Naive thymus-derived CD8-positive, alpha-beta T cell (primary cell): ENCODE measurements around the gene ZNF277. TPM values are rescaled to one million over a fixed set of nuclear protein-coding genes. Genes with fewer than 3 reads are reported as not detected.
A peak's percentile ranks its signal among the peaks of the same experiment; 100 is the strongest.

ENCODE experiments used
- ATAC-seq, 2 donors: fragments of 150-1000 bp; cut with Tn5 transposase in 1 of 2; sonication (Bioruptor Pico), chemical (Tn5 transposase) in 1 of 2; 1 replicate in 1 of 2; 2 replicates in 1 of 2; pipeline ENCODE4 v1.10.0; 2021; ENCODE audit warnings: mild to moderate bottlenecking in 2 of 2, moderate library complexity in 2 of 2
- POLR2A ChIA-PET: fragments of 350-600 bp; sonication (Branson Sonifier 250); formaldehyde crosslinking; loops from one replicate; lab custom pipeline; 2021; ENCODE audit warnings: antibody characterized with exemption; lab: Charles Lee
- DNase-seq, 10 donors: peaks; one replicate each; pipeline versions ENCODE4 v3.0.0 to v3.0.0-alpha.2; 2020 to 2022
- H3K27ac Mint-ChIP-seq, 10 donors: one replicate each; pipeline ENCODE4 v1.8.0; 2020 to 2022; ENCODE audit warnings: mild to moderate bottlenecking in 10 of 10, mixed read lengths in 10 of 10, moderate library complexity in 4 of 10, inconsistent platforms in 1 of 10
- H3K27me3 Mint-ChIP-seq, 5 donors: one replicate each; pipeline ENCODE4 v1.8.0; 2021 to 2022; ENCODE audit warnings: mixed read lengths in 5 of 5
- H3K36me3 Mint-ChIP-seq, 3 donors: one replicate each; pipeline ENCODE4 v1.8.0; 2020 to 2022; ENCODE audit warnings: mixed read lengths in 3 of 3, mild to moderate bottlenecking in 2 of 3, inconsistent platforms in 1 of 3
- H3K4me1 Mint-ChIP-seq, 4 donors: one replicate each; pipeline ENCODE4 v1.8.0; 2021 to 2022; ENCODE audit warnings: mixed read lengths in 4 of 4
- H3K4me3 Mint-ChIP-seq, 10 donors: one replicate each; pipeline ENCODE4 v1.8.0; 2020 to 2022; ENCODE audit warnings: mild to moderate bottlenecking in 10 of 10, mixed read lengths in 10 of 10, moderate library complexity in 6 of 10, inconsistent platforms in 1 of 10
- H3K9me3 Mint-ChIP-seq, 9 donors: one replicate each; pipeline ENCODE4 v1.8.0; 2020 to 2022; ENCODE audit warnings: mixed read lengths in 9 of 9, mild to moderate bottlenecking in 3 of 9, inconsistent platforms in 1 of 9, moderate library complexity in 1 of 9
- polyA plus RNA-seq, 3 donors: library from polyadenylated mRNA; unstranded; fragments of 300-500 nt; fragmentation: Illumina TruSeq; gene quantifications; one replicate each; pipeline ENCODE4 v1.2.3, GENCODE V29; 2021
- total RNA-seq, 8 experiments: library from RNA in 2 of 8; stranded (reverse) in 2 of 8; gene quantifications; one replicate each; pipeline ENCODE4 v1.2.3 and lab custom pipeline; 2021 to 2026

The ZNF277 gene
- total and polyA plus RNA-seq, 5 experiments from 2014 or later = 20.3 to 40.0 (median 22.8) TPM

DNA sequence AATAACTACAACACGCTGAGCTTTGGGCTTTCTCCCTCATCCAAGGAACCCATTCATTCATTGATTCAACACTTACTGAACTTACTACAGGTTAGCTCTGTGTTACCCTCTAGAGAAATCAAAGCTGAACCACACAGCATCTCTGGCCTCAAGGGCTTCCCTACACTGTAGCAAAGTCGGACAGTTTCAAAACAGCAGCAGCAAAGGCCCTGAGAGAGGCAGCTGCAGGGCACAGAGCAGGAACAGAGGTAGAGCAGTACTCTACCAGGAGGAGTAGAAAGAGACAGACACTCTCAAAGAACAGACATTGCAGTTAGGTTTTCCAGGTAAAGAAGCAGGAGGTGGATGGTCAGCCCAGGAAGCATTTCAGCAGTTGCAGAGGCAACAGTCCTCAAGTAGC is 16.4 kb upstream of the ZNF277 start:
- DNase-seq = no peak
- Mint-ChIP-seq H3K4me3 (no peak overlapping the region), H3K9me3 (peaks cover 0 to 6% (median 2%) of the 10 kb centered on the region in 9 donors), H3K36me3 (peaks cover 0 to 6% (median 0%) of the 10 kb centered on the region in 3 donors), H3K4me1 (no peaks in the 10 kb centered on the region), H3K27me3 (peaks cover 3 to 15% (median 11%) of the 10 kb centered on the region in 5 donors), H3K27ac (no peak overlapping the region)
- no peak for ATAC-seq
- POLR2A ChIA-PET = no interaction called here

DNA sequence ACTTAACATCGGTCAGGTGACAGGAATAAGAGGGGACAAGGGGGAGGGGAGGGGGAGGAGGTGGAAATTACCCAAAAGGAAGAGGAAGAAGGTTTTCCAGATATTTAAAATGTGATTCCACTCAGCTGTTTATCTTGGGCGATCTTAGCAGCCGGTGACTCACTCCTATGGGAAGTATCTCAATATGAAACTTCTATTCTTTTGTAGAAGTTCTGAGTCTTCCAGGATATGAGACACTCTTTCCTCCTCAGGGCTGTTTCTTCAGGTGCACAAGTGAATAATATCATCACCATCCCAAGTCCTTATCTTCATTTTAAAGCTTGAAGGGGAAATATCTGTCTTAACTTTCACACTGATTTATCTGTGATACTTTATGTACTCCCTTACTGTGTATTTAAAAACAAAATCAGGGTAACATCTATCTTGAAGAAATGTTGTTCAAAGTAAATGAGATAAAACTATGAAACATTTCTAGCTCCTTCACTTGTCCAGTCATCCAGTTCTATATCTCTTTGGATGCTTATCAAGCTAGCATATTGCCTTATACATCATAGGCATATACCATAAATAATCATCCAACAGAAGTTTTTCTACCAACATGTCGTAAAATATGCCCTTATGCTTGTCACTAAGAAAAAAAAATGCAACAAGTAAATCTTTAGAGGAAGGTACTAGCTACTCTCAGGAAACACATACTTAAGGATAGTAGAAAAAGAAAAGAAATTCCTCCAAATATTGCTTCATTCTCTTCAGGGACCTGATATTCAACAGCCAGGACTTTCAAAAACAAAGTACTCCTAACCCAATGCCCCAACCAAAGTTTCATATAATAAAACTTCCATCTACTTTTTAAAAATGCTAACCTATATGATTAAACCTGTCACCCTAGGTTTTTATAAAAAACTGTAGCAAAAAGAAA is 14.0 kb upstream of the ZNF277 start:
- H3K27ac Mint-ChIP-seq = no peak overlapping the region
- no peaks in the 10 kb centered on the region for H3K4me1 Mint-ChIP-seq
- POLR2A ChIA-PET = no interaction called here

DNA sequence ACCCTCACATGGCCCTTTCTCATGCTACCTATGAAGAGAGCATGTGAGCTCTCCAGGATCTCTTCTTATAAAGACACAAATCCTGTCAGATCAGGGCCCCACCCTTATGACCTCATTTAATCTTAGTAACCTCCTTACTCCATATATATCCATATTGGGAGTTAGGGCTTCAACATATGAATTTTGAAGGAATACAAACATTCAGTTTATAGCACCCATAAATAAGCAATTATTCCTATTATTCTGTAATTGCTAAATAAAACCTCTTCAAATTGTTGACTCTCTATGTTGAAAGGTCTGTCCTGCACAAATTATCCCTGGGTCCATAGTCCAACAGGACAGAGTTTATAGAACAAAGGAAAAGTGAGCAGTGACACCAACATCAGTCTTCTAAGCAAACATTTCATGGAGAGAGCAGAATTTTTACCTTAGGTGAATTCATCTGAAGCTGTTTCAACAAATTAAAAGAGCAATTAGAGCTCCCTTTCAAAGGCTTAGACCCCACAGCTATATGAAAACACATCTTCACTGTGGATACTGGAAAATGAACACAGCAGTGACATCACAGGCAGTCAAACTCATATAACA is 12.5 kb upstream of the ZNF277 start:
- H3K27me3 Mint-ChIP-seq = peaks cover 13 to 51% (median 27%) of the 10 kb centered on the region in 5 donors
- H3K9me3 Mint-ChIP-seq = peaks cover 0 to 6% (median 2%) of the 10 kb centered on the region in 9 donors
- H3K4me1 Mint-ChIP-seq = no peaks in the 10 kb centered on the region
- H3K4me3 Mint-ChIP-seq = no peak overlapping the region
- peaks cover 0 to 6% (median 0%) of the 10 kb centered on the region in 3 donors for H3K36me3 Mint-ChIP-seq
- DNase-seq (no peak), ATAC-seq (no peak)
- H3K27ac Mint-ChIP-seq = no peak overlapping the region
- POLR2A ChIA-PET = no interaction called here

More for the DNA sequence above, 14.0 kb upstream of the ZNF277 start:
- no peak for DNase-seq
- peaks cover 0 to 6% (median 0%) of the 10 kb centered on the region in 3 donors for H3K36me3 Mint-ChIP-seq
- ATAC-seq = no peak
- no peak overlapping the region for H3K4me3 Mint-ChIP-seq
- peaks cover 0 to 6% (median 2%) of the 10 kb centered on the region in 9 donors for H3K9me3 Mint-ChIP-seq
- peaks cover 8 to 35% (median 16%) of the 10 kb centered on the region in 5 donors for H3K27me3 Mint-ChIP-seq

DNA sequence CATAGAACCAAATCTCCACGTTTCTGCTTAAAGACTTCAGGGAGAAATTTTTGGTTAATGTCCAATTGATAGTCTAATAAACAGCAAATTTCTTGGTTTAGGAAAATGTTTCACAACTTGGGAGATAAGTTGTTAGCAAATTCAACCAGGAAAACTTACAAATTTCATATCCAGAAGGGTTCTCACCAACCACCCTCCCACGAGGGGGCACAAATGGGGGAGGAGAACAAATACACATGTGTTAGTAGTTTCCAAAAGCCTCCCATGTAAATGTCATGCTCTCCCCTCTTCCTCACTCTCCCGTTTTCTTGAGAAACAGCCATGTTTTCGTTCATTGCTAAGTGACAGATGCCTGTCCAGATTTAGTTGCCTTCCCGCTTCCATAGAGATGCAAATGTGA is 10.8 kb upstream of the ZNF277 start:
- H3K4me1 Mint-ChIP-seq = no peaks in the 10 kb centered on the region
- peaks cover 0 to 6% (median 0%) of the 10 kb centered on the region in 3 donors for H3K36me3 Mint-ChIP-seq
- no peak overlapping the region for H3K4me3 Mint-ChIP-seq
- H3K27me3 Mint-ChIP-seq = peaks cover 15 to 54% (median 35%) of the 10 kb centered on the region in 5 donors
- POLR2A ChIA-PET = no interaction called here
- H3K27ac Mint-ChIP-seq = no peak overlapping the region
- no peak for DNase-seq
- peaks cover 0 to 6% (median 2%) of the 10 kb centered on the region in 9 donors for H3K9me3 Mint-ChIP-seq
- ATAC-seq = no peak

DNA sequence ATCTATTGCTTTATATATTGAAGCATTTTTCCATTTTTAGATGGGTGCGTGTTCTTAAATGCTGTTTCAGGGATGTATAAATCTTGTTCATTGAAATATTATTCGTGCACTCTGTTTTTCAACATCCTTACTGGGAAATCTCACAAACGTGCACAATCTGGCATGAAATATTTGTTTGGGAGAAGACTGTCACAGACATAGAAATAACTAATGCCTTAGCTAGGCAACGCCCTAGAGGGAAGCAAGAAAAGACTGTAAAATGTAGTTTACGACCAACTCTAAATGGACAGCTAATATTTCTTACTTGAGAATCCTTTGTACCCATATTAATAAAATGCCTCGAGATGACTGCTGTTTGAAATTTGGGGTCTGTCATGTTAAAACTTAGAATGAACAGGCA is 9.2 kb upstream of the ZNF277 start:
- H3K27me3 Mint-ChIP-seq = peaks cover 24 to 67% (median 44%) of the 10 kb centered on the region in 5 donors
- ATAC-seq (no peak), DNase-seq (no peak)
- H3K9me3 Mint-ChIP-seq = peaks cover 0 to 6% (median 2%) of the 10 kb centered on the region in 9 donors
- POLR2A ChIA-PET = no interaction called here
- H3K4me1 Mint-ChIP-seq = no peaks in the 10 kb centered on the region
- peaks cover 0 to 6% (median 0%) of the 10 kb centered on the region in 3 donors for H3K36me3 Mint-ChIP-seq
- no peak overlapping the region for H3K4me3 Mint-ChIP-seq
- no peak overlapping the region for H3K27ac Mint-ChIP-seq

DNA sequence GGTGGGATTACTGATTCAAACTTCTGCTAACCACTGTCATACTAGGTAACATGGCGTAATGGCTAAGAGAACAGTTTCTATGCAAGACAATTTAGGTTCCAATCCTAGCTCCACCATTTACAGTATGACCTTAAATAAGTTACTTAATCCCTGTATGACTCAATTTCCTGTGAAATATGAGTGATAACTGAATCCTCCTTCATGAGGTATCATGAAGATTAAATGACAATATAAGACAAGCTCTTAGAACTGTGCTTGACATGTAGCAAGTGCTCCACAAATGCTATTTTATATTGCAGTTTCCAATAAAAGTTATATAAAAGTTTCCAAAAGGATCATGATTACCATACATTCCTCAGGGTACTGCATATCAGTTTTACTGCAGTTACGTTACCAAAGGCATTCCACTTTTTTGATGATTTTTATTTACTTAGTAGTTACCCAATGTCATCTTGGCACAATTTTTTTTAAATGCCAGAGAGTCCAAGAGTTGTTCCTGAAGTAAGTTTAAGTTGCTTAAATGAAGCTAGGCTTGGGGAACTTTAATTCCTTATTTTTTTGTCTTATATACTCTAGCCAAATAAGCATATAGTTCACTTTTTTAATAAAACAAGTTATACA is 7.3 kb upstream of the ZNF277 start:
- no peak for DNase-seq
- Mint-ChIP-seq H3K9me3 (no peaks in the 10 kb centered on the region), H3K36me3 (no peaks in the 10 kb centered on the region), H3K4me3 (no peak overlapping the region), H3K27me3 (peaks cover 28 to 85% (median 54%) of the 10 kb centered on the region in 5 donors), H3K4me1 (peaks cover 7 to 11% (median 8%) of the 10 kb centered on the region in 4 donors), H3K27ac (no peak overlapping the region)
- POLR2A ChIA-PET = no interaction called here
- ATAC-seq = no peak

DNA sequence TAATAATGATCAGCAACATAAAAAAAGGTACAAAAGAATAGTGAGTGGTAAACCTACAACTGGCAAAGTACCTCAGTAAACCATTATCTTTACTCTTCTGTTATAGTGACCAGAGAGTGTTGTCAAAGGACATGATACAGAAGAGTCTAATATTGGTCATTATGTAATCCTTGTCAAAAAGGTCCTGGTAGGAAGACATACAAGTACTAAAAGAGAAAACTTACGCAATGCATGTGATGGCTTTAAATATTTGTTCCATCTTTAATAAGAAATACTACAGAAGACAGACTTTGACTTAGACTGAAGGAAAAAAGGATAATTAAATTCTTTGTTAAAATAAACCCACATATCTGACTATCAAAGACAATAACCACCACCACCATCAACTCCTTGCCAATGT is 6.8 kb upstream of the ZNF277 start:
- DNase-seq (no peak), ATAC-seq (no peak)
- Mint-ChIP-seq H3K36me3 (no peaks in the 10 kb centered on the region), H3K4me1 (peaks cover 12 to 16% (median 13%) of the 10 kb centered on the region in 4 donors), H3K4me3 (no peak overlapping the region), H3K27me3 (peaks cover 28 to 90% (median 56%) of the 10 kb centered on the region in 5 donors), H3K27ac (no peak overlapping the region), H3K9me3 (no peaks in the 10 kb centered on the region)
- POLR2A ChIA-PET = no interaction called here

DNA sequence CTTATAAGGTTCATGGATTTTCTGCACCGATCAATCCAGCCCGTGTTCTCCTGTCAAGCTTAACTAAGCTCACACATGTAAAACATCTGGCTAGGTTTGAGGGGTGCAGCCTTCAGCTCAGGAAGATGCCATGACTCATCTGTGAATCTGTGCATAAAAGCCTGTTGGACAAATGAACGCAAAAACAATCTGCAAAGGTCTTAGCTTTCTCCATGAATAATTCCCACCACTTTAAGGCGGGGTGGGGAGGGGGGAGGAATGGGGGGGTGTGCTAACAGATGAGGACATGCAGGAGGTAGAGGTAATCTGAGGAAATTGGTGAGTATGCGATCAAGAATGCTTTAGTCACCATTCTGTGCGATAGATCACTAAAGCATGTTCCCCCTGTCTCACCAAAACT is 5.1 kb upstream of the ZNF277 start:
- H3K4me1 Mint-ChIP-seq = peaks cover 17 to 23% (median 22%) of the 10 kb centered on the region in 4 donors
- no peaks in the 10 kb centered on the region for H3K9me3 Mint-ChIP-seq
- peaks cover 27 to 79% (median 47%) of the 10 kb centered on the region in 5 donors for H3K27me3 Mint-ChIP-seq
- ATAC-seq = no peak
- H3K36me3 Mint-ChIP-seq = no peaks in the 10 kb centered on the region
- POLR2A ChIA-PET = interaction anchor here (0.8 kb wide), 1 partner anchor 250 kb away, joined by 11 read pairs; no protein-coding TSS in a partner anchor
- no peak overlapping the region for H3K4me3 Mint-ChIP-seq
- no peak for DNase-seq
- no peak overlapping the region for H3K27ac Mint-ChIP-seq

DNA sequence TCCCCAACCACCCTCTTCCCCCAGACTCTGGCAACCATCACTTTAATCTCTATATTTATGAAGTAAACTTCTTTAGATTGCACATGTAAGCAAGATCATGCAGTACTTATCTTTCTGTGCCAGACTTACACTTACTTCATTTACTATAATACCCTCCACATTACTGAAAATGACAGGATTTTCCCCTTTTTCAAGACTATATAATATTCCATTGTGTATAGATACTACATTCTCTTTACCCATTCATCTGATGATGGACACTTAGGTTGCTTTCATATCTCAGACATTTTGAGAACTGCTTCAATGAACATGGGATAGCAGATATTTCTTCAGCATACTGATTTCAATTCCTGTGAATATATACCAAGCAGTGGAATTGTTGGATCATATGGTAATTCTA is 4.7 kb upstream of the ZNF277 start:
- peaks cover 27 to 75% (median 44%) of the 10 kb centered on the region in 5 donors for H3K27me3 Mint-ChIP-seq

DNA sequence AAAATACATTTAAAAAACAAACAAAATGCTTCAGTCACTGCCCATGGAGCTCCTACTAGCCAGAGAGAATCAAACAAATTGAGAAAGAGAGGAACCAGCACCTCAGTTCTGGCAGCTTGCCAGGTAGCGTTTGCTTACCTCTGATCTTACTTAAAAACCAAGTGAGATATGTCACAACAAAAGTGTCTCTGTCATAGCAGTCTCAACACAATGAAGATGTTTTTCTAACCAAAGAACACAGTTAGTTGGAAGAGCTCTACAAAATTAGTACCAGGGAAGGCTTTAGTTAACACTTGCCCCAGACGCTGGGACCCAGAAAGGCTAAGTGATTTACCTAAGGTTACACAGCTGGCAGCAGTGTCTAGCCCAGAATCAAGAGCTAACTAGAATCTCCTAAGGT is 3.7 kb upstream of the ZNF277 start:
- Mint-ChIP-seq H3K4me1 (peaks cover 19 to 32% (median 31%) of the 10 kb centered on the region in 4 donors), H3K9me3 (no peaks in the 10 kb centered on the region), H3K36me3 (no peaks in the 10 kb centered on the region), H3K27ac (no peak overlapping the region), H3K4me3 (peak overlapping the region in 1 of 10 donors; percentile 26), H3K27me3 (peaks cover 26 to 65% (median 37%) of the 10 kb centered on the region in 5 donors)
- POLR2A ChIA-PET = no interaction called here
- DNase-seq (peak in 6 of 10 donors; percentile 17 to 38 (median 30)), ATAC-seq (no peak)

More for the DNA sequence above, 4.7 kb upstream of the ZNF277 start:
- no peaks in the 10 kb centered on the region for H3K36me3 Mint-ChIP-seq
- H3K4me1 Mint-ChIP-seq = peaks cover 17 to 27% (median 22%) of the 10 kb centered on the region in 4 donors
- no peak for ATAC-seq
- POLR2A ChIA-PET = no interaction called here
- H3K27ac Mint-ChIP-seq = no peak overlapping the region
- no peaks in the 10 kb centered on the region for H3K9me3 Mint-ChIP-seq
- H3K4me3 Mint-ChIP-seq = no peak overlapping the region
- DNase-seq = no peak

DNA sequence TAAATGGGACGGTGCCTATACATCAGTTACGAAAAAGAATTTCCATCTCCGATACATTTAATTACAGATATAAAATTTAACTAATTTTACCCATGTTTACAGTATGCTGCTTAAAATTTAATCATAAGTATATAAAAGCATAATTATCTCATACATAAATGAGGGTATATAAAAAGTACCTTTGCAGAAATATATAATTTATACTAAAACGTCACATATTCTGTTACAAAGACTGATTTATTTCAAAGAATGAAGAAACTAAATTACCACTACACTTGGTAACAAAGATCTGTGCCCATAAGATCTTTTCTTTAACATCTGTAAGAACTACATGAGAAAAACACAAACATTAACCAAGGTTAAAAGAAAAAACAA is 3.1 kb upstream of the ZNF277 start:
- H3K36me3 Mint-ChIP-seq = no peaks in the 10 kb centered on the region
- ATAC-seq = no peak
- H3K27me3 Mint-ChIP-seq = peaks cover 23 to 60% (median 33%) of the 10 kb centered on the region in 5 donors
- H3K4me1 Mint-ChIP-seq = peaks cover 19 to 35% (median 31%) of the 10 kb centered on the region in 4 donors
- no peak overlapping the region for H3K27ac Mint-ChIP-seq
- peak overlapping the region in 2 of 10 donors; percentile 97 to 98 for H3K4me3 Mint-ChIP-seq
- DNase-seq = no peak
- POLR2A ChIA-PET = no interaction called here
- H3K9me3 Mint-ChIP-seq = no peaks in the 10 kb centered on the region

DNA sequence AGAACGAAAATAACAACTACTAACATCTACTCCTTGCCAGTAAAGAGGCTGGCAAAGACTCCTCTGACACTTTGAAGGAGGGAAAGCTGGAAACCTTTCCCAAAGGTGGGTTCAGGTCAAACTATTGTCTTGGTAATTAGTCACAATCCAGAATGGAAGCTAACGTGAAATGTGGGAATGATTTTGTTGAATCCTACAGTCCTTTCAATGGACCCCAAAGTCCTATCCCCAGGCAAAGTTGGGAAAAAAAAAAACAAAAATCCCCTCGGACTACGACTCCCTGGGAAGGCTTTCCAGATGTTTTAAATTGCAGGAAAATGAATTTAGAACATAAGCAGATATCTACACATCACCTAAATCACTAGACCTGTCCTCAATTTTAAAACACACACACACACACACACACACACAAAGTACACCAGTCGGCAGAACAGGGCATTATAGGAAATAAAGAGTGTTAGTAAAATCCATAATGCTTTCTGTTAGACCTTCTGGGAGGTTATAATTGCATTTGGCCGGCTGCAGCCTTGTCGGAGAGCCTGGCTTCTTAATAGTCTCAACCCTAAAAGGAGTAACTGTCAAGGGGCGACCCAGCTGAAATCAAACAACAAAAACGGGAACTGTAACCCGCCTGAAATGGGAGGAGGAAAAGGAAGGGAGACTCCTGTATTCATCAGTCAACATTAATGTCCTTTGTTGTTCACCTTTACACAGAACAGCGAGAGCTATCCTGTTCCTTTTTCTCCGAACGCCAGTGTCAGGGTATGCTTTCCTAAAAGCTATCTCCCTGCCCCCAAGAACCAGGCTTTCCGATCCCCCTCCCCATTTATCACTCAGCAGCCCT is 1.8 kb upstream of the ZNF277 start:
- H3K27me3 Mint-ChIP-seq = peaks cover 21 to 49% (median 31%) of the 10 kb centered on the region in 5 donors
- peak overlapping the region in 6 of 10 donors; percentile 7 to 82 (median 70) for H3K27ac Mint-ChIP-seq
- peaks cover 19 to 40% (median 34%) of the 10 kb centered on the region in 4 donors for H3K4me1 Mint-ChIP-seq
- no peaks in the 10 kb centered on the region for H3K9me3 Mint-ChIP-seq
- no peak for ATAC-seq
- DNase-seq = peak in 2 of 10 donors; percentile 26 to 31
- POLR2A ChIA-PET = interaction anchor here (0.6 to 4.0 kb wide), 2 partner anchors 96 to 246 kb away, joined by 3 to 23 read pairs; partner anchors contain the start of gene IFRD1
- peak overlapping the region; percentile 93 to 98 (median 97) for H3K4me3 Mint-ChIP-seq
- H3K36me3 Mint-ChIP-seq = no peaks in the 10 kb centered on the region
